NB4 (cell line): ENCODE measurements around the gene MCRIP2.
A peak's percentile ranks its signal among the peaks of the same experiment; 100 is the strongest.

Experiments used
- DNase-seq: peaks from one replicate; pipeline ENCODE4 v3.0.0; 2010; ENCODE audit warnings: low read depth
- H3K4me3 ChIP-seq: one replicate; pipeline ENCODE4 v1.5.1; 2011; ENCODE audit warnings: mild to moderate bottlenecking, low read depth, low read length, moderate library complexity
- MAX ChIP-seq: IDR thresholded peaks from 2 replicates; pipeline ENCODE4 v1.6.1; 2011; ENCODE audit warnings: low read depth, low read length
- MYC ChIP-seq: IDR thresholded peaks from 2 replicates; pipeline ENCODE4 v1.6.1; 2011; ENCODE audit warnings: low read depth, low read length
- POLR2A ChIP-seq: IDR thresholded peaks from 2 replicates; pipeline ENCODE4 v1.6.1; 2011; ENCODE audit warnings: mild to moderate bottlenecking; ENCODE audit not compliant: insufficient read length; ENCODE audit errors: extremely low read depth
- TF ChIP-seq, protein P1 (sequence below): IDR thresholded peaks from one replicate; pipeline ENCODE4 v1.5.1; 2012; ENCODE audit warnings: low read depth, low read length

Gene MCRIP2

GRCh38 chr16:681746-682427 lies 40.3 kb downstream of the MCRIP2 start:
- DNase-seq, result no peak
- no peak for TF ChIP-seq MAX
- TF ChIP-seq POLR2A, result no peak
- TF ChIP-seq, protein P1, sequence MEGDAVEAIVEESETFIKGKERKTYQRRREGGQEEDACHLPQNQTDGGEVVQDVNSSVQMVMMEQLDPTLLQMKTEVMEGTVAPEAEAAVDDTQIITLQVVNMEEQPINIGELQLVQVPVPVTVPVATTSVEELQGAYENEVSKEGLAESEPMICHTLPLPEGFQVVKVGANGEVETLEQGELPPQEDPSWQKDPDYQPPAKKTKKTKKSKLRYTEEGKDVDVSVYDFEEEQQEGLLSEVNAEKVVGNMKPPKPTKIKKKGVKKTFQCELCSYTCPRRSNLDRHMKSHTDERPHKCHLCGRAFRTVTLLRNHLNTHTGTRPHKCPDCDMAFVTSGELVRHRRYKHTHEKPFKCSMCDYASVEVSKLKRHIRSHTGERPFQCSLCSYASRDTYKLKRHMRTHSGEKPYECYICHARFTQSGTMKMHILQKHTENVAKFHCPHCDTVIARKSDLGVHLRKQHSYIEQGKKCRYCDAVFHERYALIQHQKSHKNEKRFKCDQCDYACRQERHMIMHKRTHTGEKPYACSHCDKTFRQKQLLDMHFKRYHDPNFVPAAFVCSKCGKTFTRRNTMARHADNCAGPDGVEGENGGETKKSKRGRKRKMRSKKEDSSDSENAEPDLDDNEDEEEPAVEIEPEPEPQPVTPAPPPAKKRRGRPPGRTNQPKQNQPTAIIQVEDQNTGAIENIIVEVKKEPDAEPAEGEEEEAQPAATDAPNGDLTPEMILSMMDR, result no peak
- TF ChIP-seq MYC, result no peak
- H3K4me3 ChIP-seq, result no peak overlapping the region

DNA sequence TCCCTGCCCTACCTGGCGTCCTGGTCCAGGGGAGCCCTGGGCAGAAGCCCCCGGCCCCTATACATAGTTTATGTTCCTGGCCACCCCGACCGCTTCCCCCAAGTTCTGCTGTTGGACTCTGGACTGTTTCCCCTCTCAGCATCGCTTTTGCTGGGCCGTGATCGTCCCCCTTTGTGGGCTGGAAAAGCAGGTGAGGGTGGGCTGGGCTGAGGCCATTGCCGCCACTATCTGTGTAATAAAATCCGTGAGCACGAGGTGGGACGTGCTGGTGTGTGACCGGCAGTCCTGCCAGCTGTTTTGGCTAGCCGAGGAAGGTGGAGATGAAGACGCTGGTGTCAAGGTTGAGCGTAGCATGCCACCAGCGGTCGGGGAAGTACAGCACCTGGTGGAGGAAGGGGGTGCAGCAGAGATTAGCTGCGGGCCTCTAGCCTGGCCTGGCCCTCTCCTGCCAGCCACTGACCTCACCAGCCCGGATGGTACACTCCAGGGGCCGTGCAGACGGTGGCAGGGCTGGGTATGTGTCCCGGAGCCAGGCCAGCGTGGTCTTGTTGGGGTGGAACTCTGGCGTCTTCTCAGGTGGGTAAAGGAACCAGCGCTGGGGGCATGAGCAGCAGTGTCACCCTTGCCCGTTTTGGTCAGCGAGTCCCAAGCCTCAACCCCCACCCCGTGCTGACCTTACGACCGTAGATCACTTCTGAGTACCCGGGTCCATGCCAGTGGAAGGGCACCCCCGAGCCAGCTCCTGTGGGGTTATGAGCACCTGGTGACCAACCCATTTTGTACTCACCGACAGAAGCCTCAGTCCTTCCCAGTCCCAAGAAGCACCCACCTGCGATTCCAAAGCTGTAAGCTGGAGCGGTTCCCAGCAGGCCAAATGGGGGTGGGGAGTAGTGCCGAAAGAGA lies 41.1 kb downstream of the MCRIP2 start:
- TF ChIP-seq MAX, result no peak
- TF ChIP-seq MYC, result no peak
- TF ChIP-seq, protein P1, result no peak
- TF ChIP-seq POLR2A, result no peak
- peak overlapping the region; percentile 53 for H3K4me3 ChIP-seq
- DNase-seq, result no peak

- DNase-seq, result peak; percentile 38
- TF ChIP-seq MYC (no peak), POLR2A (no peak), MAX (no peak)
- TF ChIP-seq, protein P1, result no peak
- H3K4me3 ChIP-seq, result peak overlapping the region; percentile 53
Measured at GRCh38 chr16:683396-684070, 41.9 kb downstream of the MCRIP2 start.

GRCh38 chr16:684071-684794 lies 42.6 kb downstream of the MCRIP2 start, which contains the start of gene JMJD8:
Gene JMJD8, minus strand, starts transcription at chr16:684334. Its CDS starts 15 bp downstream, at chr16:684319.
- peak within 1 kb of the TSS; percentile 53 for H3K4me3 ChIP-seq
- TF ChIP-seq, protein P1, result no peak
- TF ChIP-seq MAX, result peak; percentile 18
- peak; percentile 75 for TF ChIP-seq POLR2A
- peak; percentile 65; the same call in 1 of the 2 replicates for TF ChIP-seq MYC
- peak; percentile 94 for DNase-seq
